Spleen (tissue), 7 donors: ENCODE data around the gene BPHL.
"Not testable (repeated sequence)": the region's sequence is repeated elsewhere in the genome, so short reads cannot be mapped to it uniquely, and the experiment has no call there.

Experiments used
- POLR2A ChIP-seq, 3 donors: fragments of 450-650 bp; IDR thresholded peaks; one replicate each; pipeline ENCODE4 v1.5.1; 2017; ENCODE audit warnings: antibody characterized with exemption in 3 of 3, mild to moderate bottlenecking in 1 of 3
- POLR2AphosphoS5 ChIP-seq, 3 donors: sonication (generic); formaldehyde crosslinking; IDR thresholded peaks; one replicate each; pipeline ENCODE4 v1.5.1; 2017; ENCODE audit warnings: antibody characterized with exemption in 3 of 3
- TF ChIP-seq, protein P1 (sequence below), 11 experiments: fragments of 200-600 bp in 7 of 11; fragments of 450-650 bp in 4 of 11; sonication (generic) in 4 of 11; IDR thresholded peaks in 8 of 11; conservative IDR thresholded peaks in 3 of 11; 1 replicate in 7 of 11; 2 replicates in 4 of 11; pipeline versions ENCODE4 v1.4.0 to v1.8.0; 2016 to 2021; ENCODE audit warnings: antibody characterized with exemption in 11 of 11, inconsistent platforms in 4 of 11, mild to moderate bottlenecking in 1 of 11
- donor health status: DM: no; HTN: no; CAD: no; lungs with moderate emphysema.
- donor health status: DM: no; HTN: no; CAD: no.
- donor health status: DM: no; HTN: no; CAD: no.

GRCh38 chr6:3137873-3138272 is 19.4 kb downstream of the BPHL start:
- TF ChIP-seq POLR2A, POLR2AphosphoS5 (IDR thresholded peaks at IDR 0.05): not testable (repeated sequence)
- TF ChIP-seq, protein P1, sequence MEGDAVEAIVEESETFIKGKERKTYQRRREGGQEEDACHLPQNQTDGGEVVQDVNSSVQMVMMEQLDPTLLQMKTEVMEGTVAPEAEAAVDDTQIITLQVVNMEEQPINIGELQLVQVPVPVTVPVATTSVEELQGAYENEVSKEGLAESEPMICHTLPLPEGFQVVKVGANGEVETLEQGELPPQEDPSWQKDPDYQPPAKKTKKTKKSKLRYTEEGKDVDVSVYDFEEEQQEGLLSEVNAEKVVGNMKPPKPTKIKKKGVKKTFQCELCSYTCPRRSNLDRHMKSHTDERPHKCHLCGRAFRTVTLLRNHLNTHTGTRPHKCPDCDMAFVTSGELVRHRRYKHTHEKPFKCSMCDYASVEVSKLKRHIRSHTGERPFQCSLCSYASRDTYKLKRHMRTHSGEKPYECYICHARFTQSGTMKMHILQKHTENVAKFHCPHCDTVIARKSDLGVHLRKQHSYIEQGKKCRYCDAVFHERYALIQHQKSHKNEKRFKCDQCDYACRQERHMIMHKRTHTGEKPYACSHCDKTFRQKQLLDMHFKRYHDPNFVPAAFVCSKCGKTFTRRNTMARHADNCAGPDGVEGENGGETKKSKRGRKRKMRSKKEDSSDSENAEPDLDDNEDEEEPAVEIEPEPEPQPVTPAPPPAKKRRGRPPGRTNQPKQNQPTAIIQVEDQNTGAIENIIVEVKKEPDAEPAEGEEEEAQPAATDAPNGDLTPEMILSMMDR (IDR thresholded peaks at IDR 0.05 in 8 of 11, conservative IDR thresholded peaks at IDR 0.05 in 3 of 11), result not testable (repeated sequence)
